Left lung (tissue), 10 donors: Measurements from ENCODE around the gene NLN. TPM values are rescaled to one million over a fixed set of nuclear protein-coding genes. Genes with fewer than 3 reads are reported as not detected.
A peak's percentile ranks its signal among the peaks of the same experiment; 100 is the strongest.

Source experiments
- ATAC-seq: fragments of 200-7000 bp; cut with Tn5 transposase; one replicate; pipeline ENCODE4 v1.9.1; 2020; ENCODE audit warnings: moderate library complexity
- DNase-seq, 4 donors: peaks; one replicate each; pipeline ENCODE4 v3.0.0-alpha.2; 2013 to 2020
- H3K27ac ChIP-seq, 2 donors: fragments of 200-600 bp; sonication (generic) in 1 of 2; one replicate each; pipeline versions ENCODE4 v1.5.0 to v1.8.0; 2020 to 2021
- H3K27me3 ChIP-seq, 2 donors: fragments of 200-600 bp; sonication (generic) in 1 of 2; one replicate each; pipeline versions ENCODE4 v1.5.0 to v1.8.0; 2020 to 2021
- H3K36me3 ChIP-seq, 2 donors: fragments of 200-600 bp; sonication (generic) in 1 of 2; one replicate each; pipeline versions ENCODE4 v1.5.0 to v1.8.0; 2020 to 2021
- H3K4me1 ChIP-seq, 2 donors: fragments of 200-600 bp; one replicate each; pipeline ENCODE4 v1.8.0; 2021
- H3K4me3 ChIP-seq, 2 donors: fragments of 200-600 bp; sonication (generic) in 1 of 2; one replicate each; pipeline versions ENCODE4 v1.5.0 to v1.8.0; 2020 to 2021; ENCODE audit warnings: mild to moderate bottlenecking in 1 of 2
- H3K9me3 ChIP-seq, 2 donors: fragments of 200-600 bp; sonication (generic) in 1 of 2; one replicate each; pipeline versions ENCODE4 v1.5.0 to v1.8.0; 2020 to 2021
- intact Hi-C, 2 donors: fragments of 100-400 bp; cut with DNase I; formaldehyde crosslinking; loops; one replicate each; pipeline versions ENCODE4 v1.11.2 to v1.14.2; 2022
- polyA plus RNA-seq, 6 donors: library from polyadenylated mRNA; unstranded; fragments of 120-200 nt; gene quantifications; one replicate each; pipeline ENCODE4 v1.2.1, GENCODE V29; 2013; ENCODE audit not compliant: insufficient read length in 6 of 6
- total RNA-seq, 2 donors: library from RNA; stranded (reverse); fragmentation: NEBNext Ultra II Directional; extraction: Animal tissue kit (Norgen Biotek cat#: 25700); gene quantifications; one replicate each; pipeline ENCODE4 v1.2.1, GENCODE V29; 2021
- TF ChIP-seq, protein P1 (sequence below), 2 donors: fragments of 200-600 bp; sonication (generic) in 1 of 2; IDR thresholded peaks; one replicate each; pipeline versions ENCODE4 v1.5.0 to v1.8.0; 2021; ENCODE audit warnings: antibody characterized with exemption in 2 of 2
- donor health status: DM: no; HTN: yes; CAD: no.
- donor health status: DM: no; HTN: no; CAD: no.

The NLN gene
- total and polyA plus RNA-seq, 8 donors: 18.0 to 29.1 (median 22.3) TPM

DNA sequence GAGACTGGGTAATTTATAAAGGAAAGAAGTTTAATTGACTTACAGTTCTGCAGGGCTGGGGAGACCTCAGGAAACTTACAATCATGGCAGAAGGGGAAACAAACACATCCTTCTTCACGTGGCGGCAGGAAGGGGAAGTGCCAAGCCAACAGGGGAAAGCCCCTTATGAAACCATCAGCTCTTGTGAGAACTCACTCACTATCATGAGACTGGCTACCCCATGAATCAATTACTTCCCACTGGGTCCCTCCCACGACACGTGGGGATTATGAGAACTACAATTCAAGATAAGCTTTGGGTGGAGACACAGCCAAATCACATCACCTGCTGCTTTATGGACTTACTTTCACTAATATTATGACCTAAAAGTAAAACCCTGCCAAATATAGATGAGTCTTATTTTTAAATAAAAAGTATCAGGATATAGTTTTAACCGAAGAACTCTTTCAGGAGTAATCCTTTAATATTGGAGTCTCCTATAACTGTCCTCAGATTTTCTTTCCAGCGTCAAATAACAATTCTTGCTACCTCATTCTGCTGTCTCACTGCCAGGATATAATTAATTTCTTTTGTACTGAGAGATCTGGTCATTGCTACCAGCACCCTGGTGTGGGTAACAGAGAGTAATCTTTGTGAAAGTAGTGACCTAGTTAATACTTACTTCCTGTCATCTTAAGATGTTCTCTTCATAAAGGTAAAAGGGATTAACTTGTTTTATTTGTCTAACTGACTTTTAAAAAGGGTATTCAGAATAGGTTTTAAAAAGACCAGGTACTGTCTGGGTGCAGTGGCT is 68.6 kb downstream of the NLN start:
- ATAC-seq: peak; percentile 35

GRCh38 chr5:65791712-65792673 is 70.0 kb downstream of the NLN start:
- intact Hi-C loops: no loop called here
- DNase-seq (peak in 1 of 4 donors; percentile 6), ATAC-seq (no peak)
- Histone ChIP-seq H3K4me1 (peaks cover 6% of the 10 kb centered on the region in 2 donors), H3K27ac (no peak overlapping the region), H3K27me3 (no peaks in the 10 kb centered on the region), H3K9me3 (no peaks in the 10 kb centered on the region), H3K4me3 (no peak overlapping the region), H3K36me3 (peaks cover 0 to 20% of the 10 kb centered on the region in 2 donors)
- TF ChIP-seq, protein P1, sequence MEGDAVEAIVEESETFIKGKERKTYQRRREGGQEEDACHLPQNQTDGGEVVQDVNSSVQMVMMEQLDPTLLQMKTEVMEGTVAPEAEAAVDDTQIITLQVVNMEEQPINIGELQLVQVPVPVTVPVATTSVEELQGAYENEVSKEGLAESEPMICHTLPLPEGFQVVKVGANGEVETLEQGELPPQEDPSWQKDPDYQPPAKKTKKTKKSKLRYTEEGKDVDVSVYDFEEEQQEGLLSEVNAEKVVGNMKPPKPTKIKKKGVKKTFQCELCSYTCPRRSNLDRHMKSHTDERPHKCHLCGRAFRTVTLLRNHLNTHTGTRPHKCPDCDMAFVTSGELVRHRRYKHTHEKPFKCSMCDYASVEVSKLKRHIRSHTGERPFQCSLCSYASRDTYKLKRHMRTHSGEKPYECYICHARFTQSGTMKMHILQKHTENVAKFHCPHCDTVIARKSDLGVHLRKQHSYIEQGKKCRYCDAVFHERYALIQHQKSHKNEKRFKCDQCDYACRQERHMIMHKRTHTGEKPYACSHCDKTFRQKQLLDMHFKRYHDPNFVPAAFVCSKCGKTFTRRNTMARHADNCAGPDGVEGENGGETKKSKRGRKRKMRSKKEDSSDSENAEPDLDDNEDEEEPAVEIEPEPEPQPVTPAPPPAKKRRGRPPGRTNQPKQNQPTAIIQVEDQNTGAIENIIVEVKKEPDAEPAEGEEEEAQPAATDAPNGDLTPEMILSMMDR (IDR thresholded peaks at IDR 0.05): no peak

More for the DNA sequence above, 68.6 kb downstream of the NLN start:
- Histone ChIP-seq H3K27ac (peak overlapping the region in 1 of 2 donors; percentile 10), H3K4me1 (peaks cover 6% of the 10 kb centered on the region in 2 donors), H3K4me3 (no peak overlapping the region), H3K36me3 (peaks cover 0 to 25% of the 10 kb centered on the region in 2 donors), H3K27me3 (no peaks in the 10 kb centered on the region), H3K9me3 (no peaks in the 10 kb centered on the region)
- DNase-seq: peak in 2 of 4 donors; percentile 50 to 67
- TF ChIP-seq, protein P1 (IDR thresholded peaks at IDR 0.05): peak in 1 of 2 donors; percentile 12
- intact Hi-C loops: no loop called here

GRCh38 chr5:65796269-65796668 is 74.3 kb downstream of the NLN start:
- no peak overlapping the region for H3K27ac ChIP-seq
- DNase-seq (no peak), ATAC-seq (no peak)
- H3K9me3 ChIP-seq: no peaks in the 10 kb centered on the region
- H3K4me3 ChIP-seq: no peak overlapping the region
- TF ChIP-seq, protein P1 (IDR thresholded peaks at IDR 0.05): no peak
- peaks cover 4 to 6% of the 10 kb centered on the region in 2 donors for H3K4me1 ChIP-seq
- no peaks in the 10 kb centered on the region for H3K36me3 ChIP-seq
- intact Hi-C loops: no loop called here
- no peaks in the 10 kb centered on the region for H3K27me3 ChIP-seq

GRCh38 chr5:65796751-65797316 is 74.8 kb downstream of the NLN start:
- ATAC-seq (no peak), DNase-seq (no peak)
- no peaks in the 10 kb centered on the region for H3K36me3 ChIP-seq
- H3K27ac ChIP-seq: no peak overlapping the region
- intact Hi-C loops: no loop called here
- no peak overlapping the region for H3K4me3 ChIP-seq
- H3K9me3 ChIP-seq: no peaks in the 10 kb centered on the region
- H3K4me1 ChIP-seq: peaks cover 4 to 6% of the 10 kb centered on the region in 2 donors
- TF ChIP-seq, protein P1 (IDR thresholded peaks at IDR 0.05): no peak
- H3K27me3 ChIP-seq: no peaks in the 10 kb centered on the region
